Measurements from ENCODE around the gene ASPDH.

DNA sequence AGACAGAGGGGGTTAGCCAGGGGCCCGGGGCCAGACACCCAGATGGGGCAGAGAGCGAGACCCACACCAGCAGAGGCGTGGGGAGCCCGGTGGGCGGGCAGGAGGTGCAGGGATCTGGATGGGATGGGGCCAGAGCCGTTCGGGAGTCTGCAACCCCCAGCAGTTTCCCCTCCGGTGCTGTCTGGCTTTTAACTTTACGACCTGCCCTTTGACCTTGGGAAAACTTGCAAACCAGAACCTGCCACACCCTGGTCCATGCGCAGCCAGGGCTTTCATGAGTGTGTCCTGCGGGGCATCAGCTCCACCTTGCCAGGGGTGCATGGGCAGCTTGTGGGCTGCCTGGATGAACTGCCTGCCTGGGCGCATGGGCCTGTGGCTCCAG is 12.5 kb downstream of the ASPDH start:
- TF ChIP-seq ZNF572 (CRISPR knock-in tag; IDR thresholded peaks at IDR 0.05): no peak
- TF ChIP-seq YEATS4 (CRISPR knock-in tag; IDR thresholded peaks at IDR 0.05; ENCODE audit: borderline replicate concordance): no peak
- TF ChIP-seq ZNF503 (CRISPR knock-in tag; IDR thresholded peaks at IDR 0.05): no peak
- no peak for TF ChIP-seq MIER3 (CRISPR knock-in tag; IDR thresholded peaks at IDR 0.05; ENCODE audit: borderline replicate concordance)
- TF ChIP-seq GMEB1 (CRISPR knock-in tag; IDR thresholded peaks at IDR 0.05; ENCODE audit: borderline replicate concordance): no peak
- TF ChIP-seq AKAP8 (CRISPR knock-in tag; IDR thresholded peaks at IDR 0.05): no peak
- TF ChIP-seq ZNF24 (IDR thresholded peaks at IDR 0.05): no peak
- no peak for TF ChIP-seq TARDBP (CRISPR knock-in tag; IDR thresholded peaks at IDR 0.05)
- TF ChIP-seq PHB2 (IDR thresholded peaks at IDR 0.05; ENCODE audit: partially characterized antibody): no peak
- TF ChIP-seq EP300 (IDR thresholded peaks at IDR 0.05; ENCODE audit: low read depth in 2 of 2, low read length in 2 of 2): no peak
- TF ChIP-seq EP300 (CRISPR knock-in tag; IDR thresholded peaks at IDR 0.05; ENCODE audit: borderline replicate concordance): no peak
